ENCODE data around the gene PARP3.

Gene PARP3

GRCh38 chr3:51934991-51935885 lies 6.9 kb upstream of the PARP3 start:
- H3K4me3 ChIP-seq (replicated peaks; ENCODE audit: low read depth, low read length): no peak overlapping the region
- TF ChIP-seq, protein P1, sequence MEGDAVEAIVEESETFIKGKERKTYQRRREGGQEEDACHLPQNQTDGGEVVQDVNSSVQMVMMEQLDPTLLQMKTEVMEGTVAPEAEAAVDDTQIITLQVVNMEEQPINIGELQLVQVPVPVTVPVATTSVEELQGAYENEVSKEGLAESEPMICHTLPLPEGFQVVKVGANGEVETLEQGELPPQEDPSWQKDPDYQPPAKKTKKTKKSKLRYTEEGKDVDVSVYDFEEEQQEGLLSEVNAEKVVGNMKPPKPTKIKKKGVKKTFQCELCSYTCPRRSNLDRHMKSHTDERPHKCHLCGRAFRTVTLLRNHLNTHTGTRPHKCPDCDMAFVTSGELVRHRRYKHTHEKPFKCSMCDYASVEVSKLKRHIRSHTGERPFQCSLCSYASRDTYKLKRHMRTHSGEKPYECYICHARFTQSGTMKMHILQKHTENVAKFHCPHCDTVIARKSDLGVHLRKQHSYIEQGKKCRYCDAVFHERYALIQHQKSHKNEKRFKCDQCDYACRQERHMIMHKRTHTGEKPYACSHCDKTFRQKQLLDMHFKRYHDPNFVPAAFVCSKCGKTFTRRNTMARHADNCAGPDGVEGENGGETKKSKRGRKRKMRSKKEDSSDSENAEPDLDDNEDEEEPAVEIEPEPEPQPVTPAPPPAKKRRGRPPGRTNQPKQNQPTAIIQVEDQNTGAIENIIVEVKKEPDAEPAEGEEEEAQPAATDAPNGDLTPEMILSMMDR (IDR thresholded peaks at IDR 0.05; ENCODE audit: low read depth, low read length, missing control alignments): no peak
- DNase-seq (ENCODE audit: extremely low read depth, low read depth): no peak

DNA sequence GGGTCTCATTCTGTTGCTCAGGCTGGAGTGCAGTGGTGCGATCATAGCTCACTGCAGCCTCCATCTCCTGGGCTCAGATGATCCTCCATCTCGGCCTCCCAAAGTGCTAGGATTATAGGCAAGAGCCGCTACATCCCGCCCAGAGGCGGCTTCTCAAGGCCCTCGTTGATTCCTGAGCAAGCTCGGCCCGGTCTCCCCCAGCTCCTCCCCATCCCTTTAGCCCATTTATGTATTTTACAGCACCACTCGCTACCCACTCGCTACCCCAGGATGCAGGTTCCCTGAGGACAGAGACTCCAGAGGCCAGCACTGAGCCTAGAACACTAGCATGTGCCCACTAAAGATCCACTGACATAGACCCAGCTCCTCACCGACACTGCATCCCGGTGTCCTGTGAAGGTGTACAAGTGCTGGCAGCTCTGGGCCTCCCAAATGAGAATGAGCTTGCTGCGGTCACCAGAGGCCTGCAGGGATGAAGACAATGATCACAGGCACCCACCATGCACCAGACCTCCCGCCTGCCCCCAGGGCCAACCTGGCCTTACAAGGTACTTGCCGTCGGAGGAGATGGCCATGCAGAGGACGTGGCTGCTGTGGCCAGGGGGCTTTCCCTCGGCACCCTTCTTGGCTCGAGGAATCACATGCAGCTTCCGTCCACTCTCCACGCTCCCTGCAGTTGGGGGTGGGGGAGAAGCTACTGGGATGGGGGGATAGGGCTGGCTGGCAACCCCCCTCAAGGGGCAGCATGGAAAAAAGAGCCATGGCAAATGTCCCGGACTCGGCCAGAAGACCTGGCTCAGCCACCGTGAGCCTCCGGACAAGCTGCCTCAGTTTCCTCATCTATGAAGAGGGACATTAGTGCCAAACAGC lies 6.0 kb upstream of the PARP3 start:
- DNase-seq (ENCODE audit: extremely low read depth, low read depth): no peak
- TF ChIP-seq, protein P1 (IDR thresholded peaks at IDR 0.05; ENCODE audit: low read depth, low read length, missing control alignments): no peak

GRCh38 chr3:51937014-51937413 lies 5.1 kb upstream of the PARP3 start:
- TF ChIP-seq, protein P1 (IDR thresholded peaks at IDR 0.05; ENCODE audit: low read depth, low read length, missing control alignments): no peak
- DNase-seq (ENCODE audit: extremely low read depth, low read depth): no peak
- H3K4me3 ChIP-seq (replicated peaks; ENCODE audit: low read depth, low read length): no peak overlapping the region

More for the DNA sequence above, 6.0 kb upstream of the PARP3 start:
- no peak overlapping the region for H3K4me3 ChIP-seq (replicated peaks; ENCODE audit: low read depth, low read length)

- TF ChIP-seq, protein P1 (IDR thresholded peaks at IDR 0.05; ENCODE audit: low read depth, low read length, missing control alignments): no peak
- no peak for DNase-seq (ENCODE audit: extremely low read depth, low read depth)
- no peak overlapping the region for H3K4me3 ChIP-seq (replicated peaks; ENCODE audit: low read depth, low read length)
Observed at GRCh38 chr3:51937611-51938450, 4.3 kb upstream of the PARP3 start.

DNA sequence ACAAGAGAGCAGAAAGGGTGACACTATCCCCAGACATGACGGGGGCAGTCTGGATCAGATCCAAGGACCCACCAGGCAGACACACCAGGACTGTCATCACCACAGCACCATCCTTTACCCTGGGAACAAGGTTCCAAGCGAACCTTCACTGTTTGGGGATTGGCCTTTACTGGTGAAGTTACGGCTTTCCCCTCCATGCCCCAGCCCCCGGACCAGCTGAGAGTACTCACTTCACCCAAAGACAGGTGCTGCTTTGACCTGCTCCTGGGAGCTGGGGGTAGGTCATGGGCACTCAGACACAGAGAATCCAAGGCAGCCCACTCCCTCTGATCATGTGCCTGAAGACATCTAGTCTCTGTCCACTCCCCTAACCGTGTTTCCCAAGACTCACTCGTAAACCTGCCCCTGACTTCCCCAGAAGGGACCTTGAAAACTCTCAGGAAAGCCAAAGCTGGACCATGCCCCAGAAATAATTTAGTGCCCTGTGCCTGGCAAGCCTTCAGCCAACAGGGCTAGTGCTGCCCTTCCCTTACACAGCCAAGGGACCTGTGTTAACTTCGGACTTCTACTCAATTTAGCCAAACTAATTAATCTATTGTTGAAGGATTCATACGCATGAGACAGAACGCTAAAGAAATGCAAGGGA lies 3.3 kb upstream of the PARP3 start:
- H3K4me3 ChIP-seq (replicated peaks; ENCODE audit: low read depth, low read length): peak overlapping the region; percentile 2
- DNase-seq (ENCODE audit: extremely low read depth, low read depth): no peak
- TF ChIP-seq, protein P1 (IDR thresholded peaks at IDR 0.05; ENCODE audit: low read depth, low read length, missing control alignments): no peak

Data from HFF-Myc (cell line).